CD4-positive, alpha-beta T cell treated with Interleukin-10 for 1 hour (primary cell): ENCODE results near the gene STAT3.
A peak's percentile ranks its signal among the peaks of the same experiment; 100 is the strongest.

Source experiments
- DNase-seq: peaks from one replicate; pipeline ENCODE4 v3.0.0-alpha.2; 2020

STAT3 gene

DNA sequence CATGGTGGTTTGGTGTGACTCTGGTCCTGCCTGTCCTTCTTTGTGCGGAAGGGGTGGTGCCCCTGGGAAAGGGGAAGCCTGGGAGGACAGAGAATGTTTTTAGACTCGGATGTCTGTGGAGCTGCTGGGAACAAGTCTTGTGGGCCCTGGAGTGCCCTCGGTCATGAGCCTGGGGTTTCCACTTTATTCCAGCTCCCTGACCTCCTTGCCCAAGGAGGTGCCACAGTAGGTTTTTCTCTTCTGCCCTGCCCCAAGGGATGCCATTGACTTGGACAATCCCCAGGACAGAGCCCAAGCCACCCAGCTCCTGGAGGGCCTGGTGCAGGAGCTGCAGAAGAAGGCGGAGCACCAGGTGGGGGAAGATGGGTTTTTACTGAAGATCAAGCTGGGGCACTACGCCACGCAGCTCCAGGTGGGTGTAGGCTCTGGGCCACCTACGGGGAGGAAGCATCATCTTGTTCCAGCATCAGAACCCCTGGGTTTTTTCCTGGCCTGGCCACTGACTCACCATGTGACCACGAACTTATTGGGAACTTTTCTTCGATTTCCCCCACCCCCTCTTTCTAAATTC, 98.5 kb downstream of the STAT3 start:
- DNase-seq: peak; percentile 44

DNA sequence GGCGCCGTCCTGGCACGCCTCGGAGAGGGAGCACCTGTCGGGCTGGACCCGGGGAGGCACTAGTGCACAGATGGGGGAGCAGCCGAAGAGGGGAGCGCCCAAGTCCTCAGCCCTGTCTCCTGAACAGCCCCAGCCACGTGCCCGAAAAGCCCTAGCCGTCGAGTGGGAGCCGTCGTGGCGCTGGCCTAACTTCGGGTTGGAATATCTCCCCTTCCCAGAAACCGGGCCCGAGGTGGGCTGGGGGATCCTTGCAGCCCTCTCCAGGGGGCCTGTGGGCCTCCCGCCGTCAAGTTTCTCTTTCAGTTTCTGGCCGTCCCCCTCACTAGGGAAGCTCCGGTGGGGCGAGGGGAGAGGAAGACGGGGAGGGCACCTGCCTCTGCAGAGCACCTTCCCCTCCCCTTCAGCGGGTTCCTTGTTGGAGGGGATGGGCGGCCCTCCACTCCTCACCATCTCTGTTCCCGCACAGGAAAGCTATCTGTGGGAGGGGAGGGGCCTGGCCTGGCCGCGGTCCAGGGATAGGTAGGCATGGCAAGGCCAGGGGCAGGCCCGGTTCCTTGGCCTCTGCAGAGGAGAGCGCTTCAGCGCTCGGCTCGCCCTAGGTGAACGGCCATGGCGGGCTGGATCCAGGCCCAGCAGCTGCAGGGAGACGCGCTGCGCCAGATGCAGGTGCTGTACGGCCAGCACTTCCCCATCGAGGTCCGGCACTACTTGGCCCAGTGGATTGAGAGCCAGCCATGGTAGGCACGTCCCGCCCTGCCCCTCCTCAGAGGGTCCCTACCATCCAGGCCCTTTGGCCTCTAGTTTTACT, 99.2 kb downstream of the STAT3 start:
- peak; percentile 76 for DNase-seq

DNA sequence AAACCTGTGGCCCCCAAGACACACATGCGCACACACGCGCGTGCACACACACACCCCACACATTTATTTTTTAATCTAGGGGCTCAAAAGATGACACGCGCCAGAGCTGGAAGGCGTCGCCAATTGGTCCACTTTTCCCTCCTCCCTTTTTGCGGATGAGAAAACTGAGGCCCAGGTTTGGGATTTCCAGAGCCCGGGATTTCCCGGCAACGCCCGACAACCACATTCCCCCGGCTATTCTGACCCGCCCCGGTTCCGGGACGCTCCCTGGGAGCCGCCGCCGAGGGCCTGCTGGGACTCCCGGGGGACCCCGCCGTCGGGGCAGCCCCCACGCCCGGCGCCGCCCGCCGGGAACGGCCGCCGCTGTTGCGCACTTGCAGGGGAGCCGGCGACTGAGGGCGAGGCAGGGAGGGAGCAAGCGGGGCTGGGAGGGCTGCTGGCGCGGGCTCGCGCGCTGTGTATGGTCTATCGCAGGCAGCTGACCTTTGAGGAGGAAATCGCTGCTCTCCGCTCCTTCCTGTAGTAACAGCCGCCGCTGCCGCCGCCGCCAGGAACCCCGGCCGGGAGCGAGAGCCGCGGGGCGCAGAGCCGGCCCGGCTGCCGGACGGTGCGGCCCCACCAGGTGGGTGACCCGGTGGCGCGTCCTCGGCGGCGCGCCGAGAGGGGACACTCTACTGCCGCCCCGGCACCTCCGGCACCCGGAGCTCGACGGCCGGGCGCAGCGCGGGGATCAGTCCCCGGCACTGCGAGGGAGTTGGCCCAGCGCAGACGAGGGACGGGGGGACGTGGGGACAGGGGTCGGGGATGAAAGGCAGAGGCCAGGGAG, 100.1 kb downstream of the STAT3 start, which contains the start of gene STAT5A:
STAT5A (plus strand) TSS at position 522 of the 826 bp plus-strand sequence. CDS start 914 bp downstream, outside the sequence.
- DNase-seq: peak; percentile 85

DNA sequence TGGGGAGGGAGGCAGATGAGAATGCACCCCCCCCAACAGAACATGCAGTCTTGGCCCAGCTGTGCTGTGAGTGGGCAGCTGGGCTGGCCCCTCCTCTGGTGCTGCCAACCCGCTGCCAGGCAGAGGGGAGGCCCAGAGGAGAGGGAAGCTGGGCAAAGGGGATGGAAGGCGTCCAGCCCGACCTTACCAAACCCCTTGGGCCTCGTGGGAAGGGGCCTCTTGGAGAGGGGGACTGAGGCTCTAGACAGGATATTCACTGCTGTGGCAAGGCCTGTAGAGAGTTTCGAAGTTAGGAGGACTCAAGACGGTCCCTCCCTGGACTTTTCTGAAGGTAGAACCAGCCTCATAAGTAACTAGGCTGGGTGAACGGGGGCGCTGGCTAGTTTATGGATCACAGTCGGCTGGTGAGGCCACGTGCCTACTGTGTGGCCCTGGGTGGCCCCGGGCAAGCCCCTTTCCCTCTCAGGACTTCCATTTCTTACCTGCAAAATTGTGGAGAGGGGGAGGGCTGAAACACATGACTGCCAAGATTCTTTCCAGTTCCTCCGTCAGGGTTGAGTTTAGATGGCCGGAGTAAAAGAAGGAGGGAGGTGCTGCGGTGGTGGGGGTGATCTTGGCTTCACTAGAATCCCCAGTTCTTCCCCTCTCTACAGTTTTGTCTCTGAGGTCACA, 100.8 kb downstream of the STAT3 start:
- peak; percentile 57 for DNase-seq

- DNase-seq: no peak
These were observed 101.6 kb downstream of the STAT3 start for GRCh38 chr17:42286411-42287221.

DNA sequence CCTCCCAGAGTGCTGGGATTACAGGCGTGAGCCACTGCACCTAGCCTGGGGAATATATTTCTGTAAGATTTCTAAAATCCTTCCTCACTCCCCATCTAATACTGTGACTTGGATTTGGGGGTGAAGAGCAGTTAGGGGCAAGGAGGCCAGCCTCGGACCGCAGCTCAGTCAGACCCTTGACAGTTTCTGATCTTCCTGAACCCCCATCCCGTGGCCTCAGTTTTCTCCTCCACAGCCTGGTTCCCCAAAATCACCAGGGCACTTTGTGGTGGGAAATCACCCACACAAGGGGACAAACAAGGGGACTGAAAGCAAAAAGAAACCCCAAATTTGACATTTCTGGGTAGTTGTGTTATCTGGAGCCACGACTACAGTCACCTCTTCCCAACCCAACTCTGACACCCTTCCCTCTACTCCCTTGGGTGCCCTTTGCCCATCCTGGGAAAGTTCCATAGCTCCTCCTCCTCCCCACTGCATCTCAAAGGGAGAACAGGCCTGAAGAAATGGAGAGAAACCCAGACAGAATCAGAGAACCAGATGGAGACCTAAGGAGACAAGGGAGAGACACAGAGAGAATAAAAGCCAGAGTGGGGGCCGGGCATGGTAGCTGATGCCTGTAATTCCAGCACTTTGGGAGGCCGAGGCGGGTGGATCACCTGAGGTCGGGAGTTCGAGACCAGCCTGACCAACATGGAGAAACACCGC, 102.7 kb downstream of the STAT3 start:
- DNase-seq: no peak

DNA sequence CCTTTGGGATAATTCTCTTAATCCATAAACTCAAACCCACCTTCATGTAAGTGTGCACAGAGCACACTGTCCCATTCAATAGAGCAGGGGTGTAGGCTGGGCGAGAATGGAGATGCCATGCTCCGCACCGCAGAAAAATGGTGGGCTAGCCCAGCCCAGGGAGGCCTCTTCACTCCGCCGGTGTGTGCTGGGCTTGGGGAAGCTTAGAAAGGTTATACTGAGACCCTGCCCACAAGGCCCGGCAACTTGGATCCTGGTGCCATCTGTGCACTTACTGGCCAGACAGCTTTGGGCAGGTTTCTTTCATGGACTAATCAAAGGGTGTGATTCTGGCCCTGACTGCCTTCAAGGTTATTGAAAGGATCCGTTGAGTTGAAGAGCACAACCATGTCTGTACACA, 103.7 kb downstream of the STAT3 start:
- no peak for DNase-seq

- DNase-seq: no peak
These were observed 104.2 kb downstream of the STAT3 start for GRCh38 chr17:42284024-42284369.

- DNase-seq: no peak
These were observed 104.8 kb downstream of the STAT3 start for GRCh38 chr17:42283241-42284023.

DNA sequence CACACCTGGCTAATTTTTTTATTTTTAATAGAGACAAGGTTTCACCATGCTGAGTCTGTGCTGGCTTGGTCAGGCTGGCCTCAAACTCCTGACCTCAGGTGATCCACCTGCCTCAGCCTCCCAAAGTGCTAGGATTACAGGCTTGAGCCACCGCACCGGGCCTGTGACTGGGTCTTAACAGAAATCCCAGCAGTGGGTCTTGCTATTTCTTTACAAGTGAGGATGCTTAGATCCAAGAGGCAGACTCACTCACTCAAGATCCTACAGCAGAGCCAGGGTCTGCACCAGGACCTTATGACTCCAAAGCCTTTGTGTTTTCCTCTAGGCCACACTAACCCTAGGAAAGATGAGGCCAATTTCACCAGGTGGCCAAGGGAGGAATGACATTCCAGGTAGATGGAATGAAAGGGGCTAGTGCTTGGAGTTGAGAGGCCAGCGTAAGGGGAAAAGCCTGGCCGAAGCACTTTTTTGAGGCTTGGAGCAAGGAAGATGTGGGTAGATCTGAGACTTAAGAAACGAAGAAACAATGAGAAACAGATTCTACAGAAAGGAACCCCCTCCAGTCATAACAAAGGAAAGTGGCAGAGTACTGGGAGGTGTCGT, 105.7 kb downstream of the STAT3 start:
- DNase-seq: no peak

DNA sequence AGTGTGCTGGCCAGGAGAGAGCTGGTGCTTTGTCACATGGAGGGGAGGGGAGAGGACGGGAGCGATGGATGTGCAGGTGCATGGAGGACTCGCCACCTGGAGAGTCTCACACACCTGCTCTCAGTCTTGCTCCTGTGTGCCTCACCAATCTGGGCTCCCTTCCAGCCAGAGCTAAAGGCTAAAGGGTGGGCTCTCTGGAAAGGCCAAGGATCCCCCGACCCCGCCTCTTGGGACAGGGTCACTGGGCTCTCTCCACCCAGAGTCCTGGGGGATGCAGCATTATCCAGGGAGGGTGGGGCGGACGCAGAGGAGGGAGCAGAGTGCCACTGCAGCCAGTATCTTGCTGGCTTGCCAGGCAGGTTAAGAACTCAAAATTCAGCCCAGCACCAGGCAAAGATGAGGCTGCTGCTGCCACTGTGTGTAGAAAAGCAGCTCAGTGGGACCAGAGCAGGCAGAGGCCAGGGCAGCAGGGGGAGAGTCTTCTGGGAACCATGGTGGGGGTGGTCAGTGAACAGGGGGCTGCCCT, 106.6 kb downstream of the STAT3 start:
- no peak for DNase-seq

DNA sequence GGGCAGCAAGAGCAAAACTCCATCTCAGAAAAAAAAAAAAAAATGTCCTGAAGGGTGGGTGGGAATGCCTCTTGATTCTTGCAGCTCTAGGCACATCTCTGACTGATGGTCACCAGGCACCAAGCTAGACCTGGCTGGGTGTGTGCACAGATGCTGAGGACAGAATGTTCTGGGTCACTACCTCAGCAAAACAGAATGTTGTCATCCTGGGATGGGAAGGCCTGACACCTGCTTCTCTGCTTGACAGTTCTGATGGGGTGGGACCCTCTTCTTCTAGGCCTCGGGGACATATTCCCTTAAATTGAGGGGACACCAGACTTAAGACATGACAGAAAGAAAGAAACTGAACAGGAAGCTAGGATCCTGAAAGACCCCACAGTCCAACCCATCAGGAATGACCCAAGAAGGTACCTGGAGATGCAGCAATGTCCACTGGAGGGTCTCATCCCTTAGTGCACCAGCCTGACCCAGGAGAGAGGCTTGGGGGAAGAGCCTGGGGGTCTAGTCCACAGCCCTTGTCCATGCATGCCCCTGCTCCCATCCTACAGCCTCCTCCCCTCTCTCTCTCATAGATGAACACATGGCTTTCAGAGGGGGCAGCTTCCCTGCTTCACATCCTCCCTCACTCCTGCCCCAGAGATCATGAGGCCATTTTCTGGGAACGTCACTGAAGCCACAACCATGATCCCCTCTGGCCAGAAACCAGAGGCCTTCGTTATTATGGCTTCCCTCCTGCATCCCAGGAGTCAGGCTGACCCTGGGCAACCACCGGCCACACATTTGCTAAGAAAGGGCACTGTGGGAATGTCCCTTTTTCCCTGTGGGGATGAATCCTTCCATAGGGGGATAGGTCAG, 108.2 kb downstream of the STAT3 start:
- no peak for DNase-seq

DNA sequence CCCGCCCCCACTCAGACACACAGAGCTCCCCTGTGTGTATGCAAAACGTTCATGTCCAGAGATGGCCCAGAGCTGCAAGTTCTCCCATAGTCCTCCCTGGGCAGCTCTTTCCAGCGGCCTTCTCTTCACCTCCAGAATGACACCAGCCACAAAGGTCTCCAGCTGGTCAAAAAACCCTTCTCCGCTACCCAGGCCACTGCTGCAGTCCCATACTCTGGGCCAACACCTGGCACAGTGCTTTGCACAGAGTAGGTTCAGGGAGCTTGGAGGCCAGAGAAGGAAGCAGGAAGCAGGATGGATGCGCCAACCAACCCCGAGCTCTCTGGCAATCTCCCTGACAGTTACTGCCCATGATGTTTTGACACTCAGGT, 110.9 kb downstream of the STAT3 start:
- no peak for DNase-seq

DNA sequence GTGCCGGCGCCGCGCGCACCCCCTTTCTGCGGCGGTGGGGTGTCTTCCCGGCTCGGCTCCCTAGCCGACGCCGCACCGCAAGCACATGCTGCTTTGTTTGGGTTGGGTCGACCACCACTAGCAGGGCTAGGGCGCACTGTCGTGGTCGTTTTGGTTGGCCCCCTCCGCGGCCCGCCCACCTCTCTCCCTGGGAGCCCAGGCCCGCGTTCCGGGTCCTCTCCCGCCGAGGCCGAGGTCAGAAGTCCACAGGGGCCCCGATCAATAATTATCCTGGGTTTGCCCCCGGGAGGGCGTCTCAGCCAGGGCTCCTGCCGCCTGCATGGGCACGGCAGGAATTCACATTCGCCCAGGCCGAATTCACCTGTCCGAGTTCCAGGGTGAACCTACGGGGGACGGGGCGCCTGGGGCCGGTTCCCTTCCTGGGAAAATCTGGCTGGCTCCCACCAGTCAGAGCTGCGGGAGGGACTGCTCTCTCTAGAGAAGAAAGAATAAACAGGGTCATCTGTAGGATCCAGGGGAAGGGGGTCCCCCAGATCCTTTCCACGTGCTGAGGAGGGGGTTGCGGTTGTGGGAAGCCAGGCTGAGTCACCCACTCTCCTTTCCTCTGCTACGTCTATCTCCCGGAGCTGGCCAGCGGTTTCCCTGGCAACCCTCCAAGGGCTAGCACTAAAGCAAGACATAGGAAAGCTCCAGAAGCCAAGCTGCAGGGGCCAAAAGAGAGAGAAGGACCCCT, 111.5 kb downstream of the STAT3 start:
- DNase-seq: peak; percentile 38

DNA sequence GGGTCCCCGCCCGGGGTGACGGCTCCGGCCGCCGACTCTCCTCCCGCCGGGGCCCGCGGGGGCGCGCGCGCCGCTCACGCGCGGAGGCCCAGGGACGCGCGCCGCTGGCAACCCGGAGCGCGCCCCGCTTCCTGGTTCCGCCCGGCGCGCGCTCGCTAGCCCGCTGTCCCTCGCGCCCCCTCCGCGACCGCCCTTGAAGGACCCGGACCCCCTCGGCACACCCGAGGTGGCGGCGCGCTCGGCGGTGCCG, 112.0 kb downstream of the STAT3 start, which contains the start of gene STAT5B:
STAT5B (minus strand) TSS at position 33 of the 250 bp plus-strand sequence. CDS start 44,264 bp downstream, outside the sequence.
- peak; percentile 72 for DNase-seq

- peak; percentile 51 for DNase-seq
These were observed 112.5 kb downstream of the STAT3 start for GRCh38 chr17:42275527-42276358.

DNA sequence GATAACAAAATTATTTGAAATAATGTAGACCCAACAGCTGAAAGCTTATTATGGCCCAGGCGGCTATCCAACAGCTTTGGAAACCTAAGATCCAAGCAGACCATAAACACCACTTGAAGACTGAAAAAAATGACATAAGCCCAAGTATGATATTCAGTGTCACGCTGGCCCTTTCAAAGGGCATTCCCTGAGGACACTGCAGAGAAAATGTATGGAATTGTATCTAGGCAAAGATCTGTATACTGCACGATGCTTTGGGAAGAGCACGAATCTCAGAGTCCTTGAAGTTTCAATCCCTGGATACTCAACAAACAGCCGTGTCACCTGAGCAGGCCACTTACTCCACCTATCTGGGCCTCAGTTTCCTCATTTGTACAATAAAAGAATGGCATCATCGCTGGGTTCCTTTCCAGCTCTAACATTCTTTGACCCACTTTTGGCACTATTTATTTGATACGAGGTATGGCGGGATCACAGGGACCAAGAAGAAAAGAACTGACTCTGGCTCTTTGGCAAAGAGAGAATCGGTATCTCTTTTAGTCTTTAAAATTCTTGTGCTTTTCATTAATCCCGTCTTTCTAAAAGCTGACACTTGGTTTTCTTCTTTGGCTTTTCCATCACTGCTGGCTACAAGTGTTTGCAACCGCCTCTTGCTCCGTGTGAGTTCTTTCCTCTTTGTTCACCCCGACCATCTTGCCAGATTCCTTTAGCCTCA, 113.3 kb downstream of the STAT3 start:
- peak; percentile 28 for DNase-seq
